Trophoblast cell (in vitro differentiated cells and primary cell): Measurements from ENCODE around the gene TRIM71.

Experiments used
- DNase-seq, 2 donors: peaks; one replicate each; pipeline ENCODE4 v3.0.0-alpha.2; 2016
- H2AFZ ChIP-seq: 2 replicates; pipeline ENCODE4 v1.6.1; 2013; ENCODE audit warnings: low read length, moderate library complexity, mild to moderate bottlenecking; ENCODE audit not compliant: insufficient read depth, poor library complexity
- H2AK5ac ChIP-seq: 2 replicates; pipeline ENCODE4 v1.6.1; 2013; ENCODE audit warnings: mild to moderate bottlenecking, low read length
- H2BK120ac ChIP-seq: 2 replicates; pipeline ENCODE4 v1.6.1; 2013; ENCODE audit warnings: low read length, mild to moderate bottlenecking, moderate library complexity; ENCODE audit not compliant: insufficient read depth, poor library complexity
- H2BK12ac ChIP-seq: 2 replicates; pipeline ENCODE4 v1.6.1; 2013; ENCODE audit warnings: mild to moderate bottlenecking, low read length, moderate library complexity
- H2BK5ac ChIP-seq: 2 replicates; pipeline ENCODE4 v1.6.1; 2013; ENCODE audit warnings: low read length, low read depth, moderate library complexity, mild to moderate bottlenecking; ENCODE audit not compliant: poor library complexity
- H3K14ac ChIP-seq: 2 replicates; pipeline ENCODE4 v1.6.1; 2013; ENCODE audit warnings: mild to moderate bottlenecking, low read length
- H3K18ac ChIP-seq: 2 replicates; pipeline ENCODE4 v1.6.1; 2013; ENCODE audit warnings: mild to moderate bottlenecking, low read length
- H3K23ac ChIP-seq: 2 replicates; pipeline ENCODE4 v1.6.1; 2013; ENCODE audit warnings: low read length
- H3K27ac ChIP-seq: 2 replicates; pipeline ENCODE4 v1.5.1; 2013; ENCODE audit warnings: low read depth, mild to moderate bottlenecking, inconsistent platforms, low read length, moderate library complexity
- H3K27me3 ChIP-seq: 2 replicates; pipeline ENCODE4 v1.6.1; 2013; ENCODE audit warnings: inconsistent platforms, mild to moderate bottlenecking, low read length, moderate library complexity; ENCODE audit not compliant: insufficient read depth
- H3K36me3 ChIP-seq, 2 experiments: 1 replicate in 1 of 2; 2 replicates in 1 of 2; pipeline ENCODE4 v1.6.1; 2013; ENCODE audit warnings: low read length in 2 of 2, mild to moderate bottlenecking in 2 of 2, moderate library complexity in 1 of 2; ENCODE audit not compliant: insufficient read depth in 2 of 2, control insufficient read depth in 1 of 2
- H3K4ac ChIP-seq: 2 replicates; pipeline ENCODE4 v1.6.1; 2013; ENCODE audit warnings: low read depth, mild to moderate bottlenecking, low read length, moderate library complexity
- H3K4me1 ChIP-seq, 2 experiments: 1 replicate in 1 of 2; 2 replicates in 1 of 2; pipeline ENCODE4 v1.6.1; 2013; ENCODE audit warnings: low read length in 2 of 2, mild to moderate bottlenecking in 2 of 2, moderate library complexity in 1 of 2; ENCODE audit not compliant: insufficient read depth in 2 of 2, control insufficient read depth in 1 of 2
- H3K4me2 ChIP-seq: 2 replicates; pipeline ENCODE4 v1.6.1; 2013; ENCODE audit warnings: inconsistent platforms, mild to moderate bottlenecking, low read length, moderate library complexity
- H3K4me3 ChIP-seq: 2 replicates; pipeline ENCODE4 v1.5.1; 2013; ENCODE audit warnings: mild to moderate bottlenecking, low read depth, low read length, inconsistent platforms
- H3K79me1 ChIP-seq: one replicate; pipeline ENCODE4 v1.6.1; 2013; ENCODE audit warnings: low read length
- H3K79me2 ChIP-seq: 2 replicates; pipeline ENCODE4 v1.6.1; 2013; ENCODE audit warnings: low read length, mild to moderate bottlenecking; ENCODE audit not compliant: control insufficient read depth, insufficient read depth, poor library complexity
- H3K9ac ChIP-seq: 2 replicates; pipeline ENCODE4 v1.6.1; 2013; ENCODE audit warnings: mild to moderate bottlenecking, low read length
- H3K9me3 ChIP-seq: 2 replicates; pipeline ENCODE4 v1.6.1; 2013; ENCODE audit warnings: low read depth, mild to moderate bottlenecking, control low read depth, inconsistent platforms, low read length; ENCODE audit not compliant: insufficient read depth
- H4K12ac ChIP-seq: 2 replicates; pipeline ENCODE4 v1.6.1; 2013; ENCODE audit warnings: low read depth, mild to moderate bottlenecking, low read length, moderate library complexity
- H4K8ac ChIP-seq: 2 replicates; pipeline ENCODE4 v1.6.1; 2013; ENCODE audit warnings: low read depth, mild to moderate bottlenecking, low read length, moderate library complexity
- H4K91ac ChIP-seq: one replicate; pipeline ENCODE4 v1.6.1; 2013; ENCODE audit warnings: low read depth, mild to moderate bottlenecking, low read length, moderate library complexity
- WGBS: extraction: QIAGEN DNeasy Blood & Tissue Kit; methylation state at CpG from one replicate; pipeline ENCODE4 v1.1.7; 2013; ENCODE audit warnings: missing lambda C conversion rate; ENCODE audit not compliant: insufficient read length, insufficient coverage; ENCODE audit errors: extremely low coverage; 5-methylcytosine and 5-hydroxymethylcytosine counted together

The TRIM71 gene

GRCh38 chr3:32913790-32914446 lies 96.1 kb downstream of the TRIM71 start:
- Histone ChIP-seq H3K4me1 (no peaks in the 10 kb centered on the region), H3K79me1 (no peaks in the 10 kb centered on the region), H2BK5ac (no peak overlapping the region), H2BK12ac (no peak overlapping the region), H2AK5ac (no peak overlapping the region), H3K27me3 (no peaks in the 10 kb centered on the region), H3K18ac (no peak overlapping the region), H3K23ac (no peak overlapping the region), H3K4me3 (no peak overlapping the region), H2AFZ (no peak overlapping the region), H3K27ac (no peak overlapping the region), H3K4me2 (no peak overlapping the region), H3K4ac (no peak overlapping the region), H4K91ac (no peak overlapping the region), H3K36me3 (no peaks in the 10 kb centered on the region), H4K12ac (no peak overlapping the region), H4K8ac (no peak overlapping the region), H3K79me2 (no peaks in the 10 kb centered on the region), H2BK120ac (no peak overlapping the region), H3K9ac (no peak overlapping the region), H3K14ac (no peak overlapping the region), H3K9me3 (no peaks in the 10 kb centered on the region)
- no CpG with 5 or more reads among the region's 7 CpGs for WGBS
- DNase-seq: peak in 1 of 2 donors; percentile 50

- no peaks in the 10 kb centered on the region for H3K27me3 ChIP-seq
- no peak overlapping the region for H4K91ac ChIP-seq
- H2BK120ac ChIP-seq: no peak overlapping the region
- H3K9me3 ChIP-seq: no peaks in the 10 kb centered on the region
- H3K27ac ChIP-seq: no peak overlapping the region
- H3K9ac ChIP-seq: no peak overlapping the region
- no peak overlapping the region for H2BK5ac ChIP-seq
- no peak overlapping the region for H2AFZ ChIP-seq
- no peak for DNase-seq
- WGBS: 100% methylated on average over 1 of the region's 2 CpGs
- no peak overlapping the region for H2BK12ac ChIP-seq
- no peaks in the 10 kb centered on the region for H3K79me1 ChIP-seq
- no peak overlapping the region for H3K14ac ChIP-seq
- H2AK5ac ChIP-seq: no peak overlapping the region
- H3K23ac ChIP-seq: no peak overlapping the region
- H3K79me2 ChIP-seq: no peaks in the 10 kb centered on the region
- no peak overlapping the region for H3K18ac ChIP-seq
- H3K4me1 ChIP-seq: no peaks in the 10 kb centered on the region
- no peaks in the 10 kb centered on the region for H3K36me3 ChIP-seq
- H3K4ac ChIP-seq: no peak overlapping the region
- no peak overlapping the region for H4K8ac ChIP-seq
- no peak overlapping the region for H4K12ac ChIP-seq
- no peak overlapping the region for H3K4me2 ChIP-seq
- no peak overlapping the region for H3K4me3 ChIP-seq
Measured at GRCh38 chr3:32919920-32920319, 102.1 kb downstream of the TRIM71 start.

- Histone ChIP-seq H3K4ac (no peak overlapping the region), H3K79me1 (no peaks in the 10 kb centered on the region), H4K12ac (no peak overlapping the region), H3K36me3 (no peaks in the 10 kb centered on the region), H4K8ac (no peak overlapping the region), H3K4me3 (no peak overlapping the region), H3K9me3 (no peaks in the 10 kb centered on the region), H3K14ac (no peak overlapping the region), H4K91ac (no peak overlapping the region), H2BK120ac (no peak overlapping the region), H2AK5ac (no peak overlapping the region), H3K27ac (no peak overlapping the region), H3K4me2 (no peak overlapping the region), H3K4me1 (no peaks in the 10 kb centered on the region), H3K18ac (no peak overlapping the region), H2AFZ (no peak overlapping the region), H3K23ac (no peak overlapping the region), H3K27me3 (no peaks in the 10 kb centered on the region), H3K9ac (peak overlapping the region; percentile 45), H2BK5ac (no peak overlapping the region), H2BK12ac (no peak overlapping the region), H3K79me2 (no peaks in the 10 kb centered on the region)
- no CpG with 5 or more reads among the region's 7 CpGs for WGBS
- DNase-seq: no peak
Measured at GRCh38 chr3:32922078-32922477, 104.3 kb downstream of the TRIM71 start.

GRCh38 chr3:32930161-32930560 lies 112.4 kb downstream of the TRIM71 start:
- no peak overlapping the region for H2BK5ac ChIP-seq
- no peaks in the 10 kb centered on the region for H3K27me3 ChIP-seq
- H3K79me2 ChIP-seq: no peaks in the 10 kb centered on the region
- H3K23ac ChIP-seq: no peak overlapping the region
- H3K18ac ChIP-seq: no peak overlapping the region
- H3K36me3 ChIP-seq: no peaks in the 10 kb centered on the region
- H4K8ac ChIP-seq: no peak overlapping the region
- H2BK120ac ChIP-seq: no peak overlapping the region
- no peak overlapping the region for H3K14ac ChIP-seq
- H3K79me1 ChIP-seq: no peaks in the 10 kb centered on the region
- H2AFZ ChIP-seq: no peak overlapping the region
- H4K91ac ChIP-seq: no peak overlapping the region
- no peak for DNase-seq
- H3K27ac ChIP-seq: no peak overlapping the region
- H3K4me1 ChIP-seq: no peaks in the 10 kb centered on the region
- no CpG with 5 or more reads among the region's 3 CpGs for WGBS
- H3K4ac ChIP-seq: no peak overlapping the region
- no peak overlapping the region for H4K12ac ChIP-seq
- H2BK12ac ChIP-seq: no peak overlapping the region
- H3K4me3 ChIP-seq: no peak overlapping the region
- peaks cover 1% of the 10 kb centered on the region for H3K9me3 ChIP-seq
- no peak overlapping the region for H3K9ac ChIP-seq
- H2AK5ac ChIP-seq: no peak overlapping the region
- no peak overlapping the region for H3K4me2 ChIP-seq
